ENCODE measurements around the gene AP2B1. TPM values are rescaled to one million over a fixed set of nuclear protein-coding genes. Genes with fewer than 3 reads are reported as not detected.

The AP2B1 gene
- total and polyA plus RNA-seq, 9 of the 15 experiments (the other 6 are each of a cell fraction or from before 2014, with no cell fraction given), result 60.1 to 287 (median 105) TPM

- DNase-seq (ENCODE audit: extremely low read depth in 1 of 4, low spot score in 3 of 4) (no peak), FAIRE-seq (no peak), ATAC-seq (no peak)
- 54% methylated on average over 2 of the region's 2 CpGs for WGBS (ENCODE audit: insufficient coverage, low coverage, missing lambda C conversion rate)
- Histone ChIP-seq H3K36me3 (ENCODE audit: control insufficient read depth, insufficient read depth, low read length) (peaks cover 87% of the 10 kb centered on the region), H3K4me2 (ENCODE audit: insufficient read depth, low read length) (no peak overlapping the region), H4K20me1 (replicated peaks; ENCODE audit: control insufficient read depth, insufficient read depth, low read length) (no peaks in the 10 kb centered on the region; the same call in 1 of the 2 replicates), H3K27ac (ENCODE audit: extremely low read depth, low read depth, low read length) (no peak overlapping the region), H3K79me2 (ENCODE audit: control insufficient read depth, insufficient read depth, low read length) (no peaks in the 10 kb centered on the region), H3K27me3 (ENCODE audit: control insufficient read depth in 2 of 2, insufficient read depth in 2 of 2, low read length in 2 of 2) (no peaks in the 10 kb centered on the region), H3K9ac (ENCODE audit: insufficient read depth in 1 of 2, low read depth in 2 of 2, low read length in 2 of 2) (no peak overlapping the region), H3K9me1 (ENCODE audit: control insufficient read depth, insufficient read depth, low read length) (no peaks in the 10 kb centered on the region), H3K4me1 (replicated peaks in 1 of 2; ENCODE audit: control insufficient read depth in 2 of 2, insufficient read depth in 2 of 2, low read length in 2 of 2) (no peaks in the 10 kb centered on the region), H3K4me3 (no peak overlapping the region), H3K9me3 (replicated peaks; ENCODE audit: control insufficient read depth, insufficient read depth, low read depth, low read length) (no peaks in the 10 kb centered on the region), H2AFZ (ENCODE audit: low read depth, low read length) (no peak overlapping the region)
- in situ Hi-C loops (cut with MboI), result no loop called here
- intact Hi-C loops (cut with micrococcal nuclease), result no loop called here
- CTCF ChIA-PET (ENCODE audit: low intra/inter-chr PET ratio), result no interaction called here
- TF ChIP-seq RHOXF2B (CRISPR knock-in tag; conservative IDR thresholded peaks at IDR 0.05) (no peak), MAFG (tag; conservative IDR thresholded peaks at IDR 0.05) (no peak), ZNF239 (CRISPR knock-in tag; IDR thresholded peaks at IDR 0.05) (no peak), TARDBP (IDR thresholded peaks at IDR 0.05) (no peak), WHSC1 (IDR thresholded peaks at IDR 0.05; ENCODE audit: low read length) (no peak)
- TF ChIP-seq, protein P1, sequence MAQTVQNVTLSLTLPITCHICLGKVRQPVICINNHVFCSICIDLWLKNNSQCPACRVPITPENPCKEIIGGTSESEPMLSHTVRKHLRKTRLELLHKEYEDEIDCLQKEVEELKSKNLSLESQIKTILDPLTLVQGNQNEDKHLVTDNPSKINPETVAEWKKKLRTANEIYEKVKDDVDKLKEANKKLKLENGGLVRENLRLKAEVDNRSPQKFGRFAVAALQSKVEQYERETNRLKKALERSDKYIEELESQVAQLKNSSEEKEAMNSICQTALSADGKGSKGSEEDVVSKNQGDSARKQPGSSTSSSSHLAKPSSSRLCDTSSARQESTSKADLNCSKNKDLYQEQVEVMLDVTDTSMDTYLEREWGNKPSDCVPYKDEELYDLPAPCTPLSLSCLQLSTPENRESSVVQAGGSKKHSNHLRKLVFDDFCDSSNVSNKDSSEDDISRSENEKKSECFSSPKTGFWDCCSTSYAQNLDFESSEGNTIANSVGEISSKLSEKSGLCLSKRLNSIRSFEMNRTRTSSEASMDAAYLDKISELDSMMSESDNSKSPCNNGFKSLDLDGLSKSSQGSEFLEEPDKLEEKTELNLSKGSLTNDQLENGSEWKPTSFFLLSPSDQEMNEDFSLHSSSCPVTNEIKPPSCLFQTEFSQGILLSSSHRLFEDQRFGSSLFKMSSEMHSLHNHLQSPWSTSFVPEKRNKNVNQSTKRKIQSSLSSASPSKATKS (CRISPR knock-in tag; IDR thresholded peaks at IDR 0.05), result no peak
- TF ChIP-seq, protein P2, sequence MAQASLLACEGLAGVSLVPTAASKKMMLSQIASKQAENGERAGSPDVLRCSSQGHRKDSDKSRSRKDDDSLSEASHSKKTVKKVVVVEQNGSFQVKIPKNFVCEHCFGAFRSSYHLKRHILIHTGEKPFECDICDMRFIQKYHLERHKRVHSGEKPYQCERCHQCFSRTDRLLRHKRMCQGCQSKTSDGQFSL (CRISPR knock-in tag; IDR thresholded peaks at IDR 0.05), result no peak
- TF ChIP-seq, protein P2 (tag; IDR thresholded peaks at IDR 0.05), result no peak
- no TSS peak for BruUV-seq (replicated peaks)
- POLR2A ChIA-PET, result no interaction called here
Measured at GRCh38 chr17:35645923-35646322, 58.8 kb downstream of the AP2B1 start.

Data from K562 (cell line).